ENCODE results near the gene SETBP1. TPM values are rescaled to one million over a fixed set of nuclear protein-coding genes. Genes with fewer than 3 reads are reported as not detected.

SETBP1 gene
- total RNA-seq, 1 experiment from 2014 or later: 14.0 TPM

DNA sequence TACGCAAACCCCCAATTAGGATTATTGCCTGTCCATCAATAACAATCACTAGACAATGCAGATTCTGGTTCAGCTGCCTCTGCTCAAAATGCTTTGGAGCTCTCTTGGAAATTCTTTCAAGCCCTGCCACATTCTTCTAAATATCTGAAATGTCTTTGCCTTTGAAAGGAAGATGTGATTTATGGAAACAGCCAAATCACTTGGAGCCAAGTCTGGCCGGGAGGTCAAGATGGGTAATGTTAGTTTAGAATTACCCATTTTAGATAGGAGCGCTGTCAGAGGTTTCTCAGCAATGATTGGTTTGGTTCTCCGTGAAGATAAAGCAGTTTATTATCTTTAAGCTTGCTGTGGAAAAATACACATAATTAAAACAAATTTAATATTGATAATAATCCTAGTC is 306.7 kb downstream of the SETBP1 start:
- TF ChIP-seq, protein P1, sequence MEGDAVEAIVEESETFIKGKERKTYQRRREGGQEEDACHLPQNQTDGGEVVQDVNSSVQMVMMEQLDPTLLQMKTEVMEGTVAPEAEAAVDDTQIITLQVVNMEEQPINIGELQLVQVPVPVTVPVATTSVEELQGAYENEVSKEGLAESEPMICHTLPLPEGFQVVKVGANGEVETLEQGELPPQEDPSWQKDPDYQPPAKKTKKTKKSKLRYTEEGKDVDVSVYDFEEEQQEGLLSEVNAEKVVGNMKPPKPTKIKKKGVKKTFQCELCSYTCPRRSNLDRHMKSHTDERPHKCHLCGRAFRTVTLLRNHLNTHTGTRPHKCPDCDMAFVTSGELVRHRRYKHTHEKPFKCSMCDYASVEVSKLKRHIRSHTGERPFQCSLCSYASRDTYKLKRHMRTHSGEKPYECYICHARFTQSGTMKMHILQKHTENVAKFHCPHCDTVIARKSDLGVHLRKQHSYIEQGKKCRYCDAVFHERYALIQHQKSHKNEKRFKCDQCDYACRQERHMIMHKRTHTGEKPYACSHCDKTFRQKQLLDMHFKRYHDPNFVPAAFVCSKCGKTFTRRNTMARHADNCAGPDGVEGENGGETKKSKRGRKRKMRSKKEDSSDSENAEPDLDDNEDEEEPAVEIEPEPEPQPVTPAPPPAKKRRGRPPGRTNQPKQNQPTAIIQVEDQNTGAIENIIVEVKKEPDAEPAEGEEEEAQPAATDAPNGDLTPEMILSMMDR (conservative IDR thresholded peaks at IDR 0.05; ENCODE audit: low read depth, low read length): no peak
- TF ChIP-seq EZH2 (IDR thresholded peaks at IDR 0.05; ENCODE audit: borderline replicate concordance, low read depth, low read length, poor library complexity, severe bottlenecking): no peak
- CTCF ChIA-PET: no interaction called here
- BruUV-seq (replicated peaks): no TSS peak

DNA sequence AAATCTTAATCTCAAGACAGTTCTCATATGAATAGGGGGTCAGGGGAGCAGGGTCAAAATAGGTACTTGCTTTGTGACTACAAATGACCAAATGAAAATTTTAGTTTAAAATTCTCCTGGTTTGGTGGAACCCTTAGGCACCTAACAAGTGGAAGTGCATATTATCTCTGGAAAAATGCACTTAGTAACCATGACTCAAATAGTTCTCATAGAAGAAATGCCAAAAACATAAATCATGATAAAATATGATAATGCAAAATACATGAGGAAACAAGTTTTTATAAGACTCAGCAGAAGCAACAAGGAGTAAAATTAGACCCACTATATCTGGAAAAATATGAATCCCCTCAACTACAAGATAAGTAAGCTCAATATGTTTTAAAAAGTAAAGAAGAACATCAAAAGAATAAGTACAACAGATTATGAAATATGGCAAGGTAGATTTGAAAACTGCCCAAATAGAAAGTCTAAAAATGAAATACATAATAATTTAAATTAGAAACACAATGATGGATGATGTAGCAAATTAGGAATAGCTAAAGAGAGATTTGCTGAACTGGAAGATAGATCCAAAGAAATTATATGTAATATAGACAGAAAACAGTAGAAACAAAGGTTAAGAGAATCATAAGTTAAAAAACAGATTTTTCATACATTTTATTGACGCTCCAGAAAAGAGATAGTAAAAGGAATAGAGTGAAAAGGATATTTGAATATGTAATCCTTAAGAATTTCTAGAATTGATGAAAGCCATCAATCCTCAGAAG is 308.3 kb downstream of the SETBP1 start:
- CTCF ChIA-PET: no interaction called here
- BruUV-seq (replicated peaks): no TSS peak

More for the DNA sequence above, 306.7 kb downstream of the SETBP1 start:
- no peaks in the 10 kb centered on the region for H3K4me1 ChIP-seq (ENCODE audit: insufficient read depth, low read length, poor library complexity, severe bottlenecking)
- H3K36me3 ChIP-seq (ENCODE audit: insufficient read depth, low read length, poor library complexity, severe bottlenecking): no peaks in the 10 kb centered on the region
- no peaks in the 10 kb centered on the region for H3K27me3 ChIP-seq (replicated peaks; ENCODE audit: insufficient read depth, low read depth, low read length, poor library complexity)
- no peak for DNase-seq (ENCODE audit: low spot score)
- POLR2A ChIA-PET (ENCODE audit: low non-redundant PET): no interaction called here
- no peak overlapping the region for H3K4me3 ChIP-seq (ENCODE audit: low read depth, low read length, poor library complexity, severe bottlenecking)
- intact Hi-C loops (cut with micrococcal nuclease; ENCODE audit: unreplicated experiment): no loop called here
- H3K27ac ChIP-seq (ENCODE audit: low read depth, low read length, poor library complexity, severe bottlenecking): no peak overlapping the region
- H3K9me3 ChIP-seq (ENCODE audit: low read depth, low read length, poor library complexity, severe bottlenecking): peaks cover 4% of the 10 kb centered on the region

DNA sequence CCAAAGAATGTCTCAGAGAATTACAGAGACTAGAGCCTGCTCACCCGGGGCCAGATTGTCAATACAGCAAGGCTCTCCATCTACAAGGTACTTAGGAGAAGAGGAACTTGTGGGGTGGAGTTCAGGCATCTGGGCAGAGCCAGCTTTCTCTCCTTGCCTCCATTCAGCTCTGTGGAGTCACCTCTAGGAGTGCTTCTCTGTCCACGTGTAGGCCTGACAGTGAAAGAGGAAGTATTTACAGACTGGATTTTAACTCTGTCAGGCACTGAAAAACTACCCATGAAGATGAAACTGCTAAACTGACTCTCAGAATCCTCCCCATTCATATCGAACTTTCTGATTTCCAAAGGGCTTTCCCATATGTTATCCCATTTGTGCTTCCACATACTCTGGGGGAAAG is 315.6 kb downstream of the SETBP1 start:
- no TSS peak for BruUV-seq (replicated peaks)
- no peaks in the 10 kb centered on the region for H3K27me3 ChIP-seq (replicated peaks; ENCODE audit: insufficient read depth, low read depth, low read length, poor library complexity)
- no peak overlapping the region for H3K4me3 ChIP-seq (ENCODE audit: low read depth, low read length, poor library complexity, severe bottlenecking)
- no peak overlapping the region for H3K27ac ChIP-seq (ENCODE audit: low read depth, low read length, poor library complexity, severe bottlenecking)
- no peak for DNase-seq (ENCODE audit: low spot score)
- POLR2A ChIA-PET (ENCODE audit: low non-redundant PET): no interaction called here
- H3K4me1 ChIP-seq (ENCODE audit: insufficient read depth, low read length, poor library complexity, severe bottlenecking): no peaks in the 10 kb centered on the region
- no peaks in the 10 kb centered on the region for H3K36me3 ChIP-seq (ENCODE audit: insufficient read depth, low read length, poor library complexity, severe bottlenecking)
- intact Hi-C loops (cut with micrococcal nuclease; ENCODE audit: unreplicated experiment): no loop called here
- CTCF ChIA-PET: no interaction called here
- H3K9me3 ChIP-seq (ENCODE audit: low read depth, low read length, poor library complexity, severe bottlenecking): no peaks in the 10 kb centered on the region
- TF ChIP-seq, protein P1 (conservative IDR thresholded peaks at IDR 0.05; ENCODE audit: low read depth, low read length): no peak
- TF ChIP-seq EZH2 (IDR thresholded peaks at IDR 0.05; ENCODE audit: borderline replicate concordance, low read depth, low read length, poor library complexity, severe bottlenecking): no peak

More for the DNA sequence above, 308.3 kb downstream of the SETBP1 start:
- H3K9me3 ChIP-seq (ENCODE audit: low read depth, low read length, poor library complexity, severe bottlenecking): peaks cover 4% of the 10 kb centered on the region
- H3K36me3 ChIP-seq (ENCODE audit: insufficient read depth, low read length, poor library complexity, severe bottlenecking): no peaks in the 10 kb centered on the region
- POLR2A ChIA-PET (ENCODE audit: low non-redundant PET): no interaction called here
- intact Hi-C loops (cut with micrococcal nuclease; ENCODE audit: unreplicated experiment): no loop called here
- H3K27ac ChIP-seq (ENCODE audit: low read depth, low read length, poor library complexity, severe bottlenecking): no peak overlapping the region
- TF ChIP-seq, protein P1 (conservative IDR thresholded peaks at IDR 0.05; ENCODE audit: low read depth, low read length): no peak
- TF ChIP-seq EZH2 (IDR thresholded peaks at IDR 0.05; ENCODE audit: borderline replicate concordance, low read depth, low read length, poor library complexity, severe bottlenecking): no peak
- DNase-seq (ENCODE audit: low spot score): no peak
- no peak overlapping the region for H3K4me3 ChIP-seq (ENCODE audit: low read depth, low read length, poor library complexity, severe bottlenecking)
- H3K27me3 ChIP-seq (replicated peaks; ENCODE audit: insufficient read depth, low read depth, low read length, poor library complexity): no peaks in the 10 kb centered on the region
- H3K4me1 ChIP-seq (ENCODE audit: insufficient read depth, low read length, poor library complexity, severe bottlenecking): no peaks in the 10 kb centered on the region
